DND-41 (cell line): ENCODE results near the gene SPO11.

ENCODE experiments used
- CTCF ChIP-seq: IDR thresholded peaks from 2 replicates; pipeline ENCODE4 v1.5.1; 2012; ENCODE audit warnings: borderline replicate concordance, low read length, moderate library complexity, mild to moderate bottlenecking; ENCODE audit not compliant: poor library complexity, severe bottlenecking; ENCODE audit errors: extremely low read depth
- EZH2 ChIP-seq: IDR thresholded peaks from 3 replicates; pipeline ENCODE4 v1.6.1; 2012; ENCODE audit warnings: borderline replicate concordance, low read depth, mild to moderate bottlenecking, moderate library complexity, low read length, inconsistent platforms; ENCODE audit not compliant: severe bottlenecking

GRCh38 chr20:57322476-57322875 is 7.1 kb upstream of the SPO11 start:
- no peak for TF ChIP-seq CTCF
- TF ChIP-seq EZH2, result no peak
